ENCODE data around the gene LPP. TPM values are rescaled to one million over a fixed set of nuclear protein-coding genes. Genes with fewer than 3 reads are reported as not detected.

LPP gene
- total and polyA plus RNA-seq, 2 donors from 2014 or later = 6.7 to 233 TPM

DNA sequence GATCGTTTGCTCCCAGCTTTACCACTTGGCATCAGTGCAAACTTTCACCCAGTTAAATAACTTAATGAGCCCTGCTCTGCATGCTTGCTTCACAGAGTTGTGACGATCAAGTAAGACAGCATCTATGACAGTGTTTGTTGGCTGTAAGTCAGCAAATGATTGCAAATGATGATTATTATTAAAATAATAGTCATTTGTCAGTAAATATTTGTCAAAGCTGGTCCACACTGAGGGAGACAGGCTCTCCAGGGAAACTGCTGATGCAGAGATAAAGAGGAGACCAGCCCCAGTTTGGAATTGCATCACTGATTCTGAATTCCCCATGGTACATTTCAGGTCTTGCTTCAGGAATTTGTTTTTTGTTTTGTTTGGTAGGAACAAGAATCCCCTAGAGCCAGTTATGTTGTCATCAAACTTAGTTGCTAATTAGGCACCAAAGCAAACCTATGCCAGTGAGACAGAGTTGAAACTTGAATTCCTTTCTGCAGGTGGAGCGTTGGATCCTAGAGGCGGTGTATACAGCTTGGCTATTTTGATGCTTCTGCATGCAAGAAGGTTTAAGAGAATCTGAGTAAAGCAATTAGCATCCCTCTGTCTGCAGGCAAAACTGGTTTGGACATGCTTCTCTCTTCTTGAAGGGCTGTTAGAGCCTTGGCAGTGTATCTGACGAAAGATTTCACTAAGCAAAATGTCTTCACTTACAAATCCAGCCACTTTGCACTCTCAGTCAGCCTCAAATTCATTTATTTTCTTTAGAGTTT, 679.2 kb downstream of the LPP start:
- Histone ChIP-seq H3K27ac (ENCODE audit: low read depth in 2 of 2, low read length in 2 of 2) (peak overlapping the region in 1 of 2 donors; percentile 17), H3K27me3 (ENCODE audit: control insufficient read depth, insufficient read depth, low read length) (no peaks in the 10 kb centered on the region), H3K4me3 (ENCODE audit: low read length in 3 of 3) (no peak overlapping the region), H3K4me1 (ENCODE audit: control insufficient read depth in 2 of 3, insufficient read depth in 2 of 3, low read depth in 1 of 3, low read length in 3 of 3) (peaks cover 0 to 13% (median 10%) of the 10 kb centered on the region in 3 donors), H3K9me3 (ENCODE audit: control insufficient read depth in 2 of 3, insufficient read depth in 1 of 3, low read length in 3 of 3) (no peaks in the 10 kb centered on the region), H3K36me3 (ENCODE audit: control insufficient read depth in 2 of 3, insufficient read depth in 3 of 3, low read length in 3 of 3) (no peaks in the 10 kb centered on the region), H3K9ac (ENCODE audit: low read length in 3 of 3) (no peak overlapping the region)
- intact Hi-C loops (cut with DNase I) = no loop called here
- peak in 3 of 5 donors; percentile 17 to 56 (median 48) for DNase-seq
- FAIRE-seq = no peak
- TF ChIP-seq, protein P1, sequence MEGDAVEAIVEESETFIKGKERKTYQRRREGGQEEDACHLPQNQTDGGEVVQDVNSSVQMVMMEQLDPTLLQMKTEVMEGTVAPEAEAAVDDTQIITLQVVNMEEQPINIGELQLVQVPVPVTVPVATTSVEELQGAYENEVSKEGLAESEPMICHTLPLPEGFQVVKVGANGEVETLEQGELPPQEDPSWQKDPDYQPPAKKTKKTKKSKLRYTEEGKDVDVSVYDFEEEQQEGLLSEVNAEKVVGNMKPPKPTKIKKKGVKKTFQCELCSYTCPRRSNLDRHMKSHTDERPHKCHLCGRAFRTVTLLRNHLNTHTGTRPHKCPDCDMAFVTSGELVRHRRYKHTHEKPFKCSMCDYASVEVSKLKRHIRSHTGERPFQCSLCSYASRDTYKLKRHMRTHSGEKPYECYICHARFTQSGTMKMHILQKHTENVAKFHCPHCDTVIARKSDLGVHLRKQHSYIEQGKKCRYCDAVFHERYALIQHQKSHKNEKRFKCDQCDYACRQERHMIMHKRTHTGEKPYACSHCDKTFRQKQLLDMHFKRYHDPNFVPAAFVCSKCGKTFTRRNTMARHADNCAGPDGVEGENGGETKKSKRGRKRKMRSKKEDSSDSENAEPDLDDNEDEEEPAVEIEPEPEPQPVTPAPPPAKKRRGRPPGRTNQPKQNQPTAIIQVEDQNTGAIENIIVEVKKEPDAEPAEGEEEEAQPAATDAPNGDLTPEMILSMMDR (IDR thresholded peaks at IDR 0.05; ENCODE audit: borderline replicate concordance, extremely low read depth, insufficient read depth) = no peak

DNA sequence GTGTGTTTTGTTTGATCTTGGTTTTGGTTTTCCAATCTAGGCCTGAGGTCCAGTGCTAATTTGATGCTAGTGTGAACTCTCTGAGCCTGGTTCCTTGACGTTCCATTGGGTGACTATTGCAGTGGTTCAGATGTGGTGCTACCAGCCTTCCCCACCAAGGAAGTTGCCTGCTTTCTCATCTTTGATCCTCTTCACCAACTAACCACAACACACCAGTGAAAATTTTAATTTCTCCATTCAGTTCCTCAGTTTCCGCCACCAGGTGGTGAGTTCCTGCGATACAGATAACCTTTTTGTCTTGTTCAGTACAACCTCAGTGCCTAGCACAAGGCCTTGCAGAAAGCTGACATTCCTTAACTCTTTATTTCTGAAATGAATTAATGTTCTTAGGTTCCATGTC, 680.4 kb downstream of the LPP start:
- FAIRE-seq = no peak
- intact Hi-C loops (cut with DNase I) = no loop called here
- no peak for DNase-seq
- Histone ChIP-seq H3K27ac (ENCODE audit: low read depth in 2 of 2, low read length in 2 of 2) (no peak overlapping the region), H3K9me3 (ENCODE audit: control insufficient read depth in 2 of 3, insufficient read depth in 1 of 3, low read length in 3 of 3) (no peaks in the 10 kb centered on the region), H3K27me3 (ENCODE audit: control insufficient read depth, insufficient read depth, low read length) (no peaks in the 10 kb centered on the region), H3K36me3 (ENCODE audit: control insufficient read depth in 2 of 3, insufficient read depth in 3 of 3, low read length in 3 of 3) (no peaks in the 10 kb centered on the region), H3K4me3 (ENCODE audit: low read length in 3 of 3) (no peak overlapping the region), H3K9ac (ENCODE audit: low read length in 3 of 3) (no peak overlapping the region), H3K4me1 (ENCODE audit: control insufficient read depth in 2 of 3, insufficient read depth in 2 of 3, low read depth in 1 of 3, low read length in 3 of 3) (peaks cover 0 to 11% (median 6%) of the 10 kb centered on the region in 3 donors)
- TF ChIP-seq, protein P1 (IDR thresholded peaks at IDR 0.05; ENCODE audit: borderline replicate concordance, extremely low read depth, insufficient read depth) = no peak

DNA sequence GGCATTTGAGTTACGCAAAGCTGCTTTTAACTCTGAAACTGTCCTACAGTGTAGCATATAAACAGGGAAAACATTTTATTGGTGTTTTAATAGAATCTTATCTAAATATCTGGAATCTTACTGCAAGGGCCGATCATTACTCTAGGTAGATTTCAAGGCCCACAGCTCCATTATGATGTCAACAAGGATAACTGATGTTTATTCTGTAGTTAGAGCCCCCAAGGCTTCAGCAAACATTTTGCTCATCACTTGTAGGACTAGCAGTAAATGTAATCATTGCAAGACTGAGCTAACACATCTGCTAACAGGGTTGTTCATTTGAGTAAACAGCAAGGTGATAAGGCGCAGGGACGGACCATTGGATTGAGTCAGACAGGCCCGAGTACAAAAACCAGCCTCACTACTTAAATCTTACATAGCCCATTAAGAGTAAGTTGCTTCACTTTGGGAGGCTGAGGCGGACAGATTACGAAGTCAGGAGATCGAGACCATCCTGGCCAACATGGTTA, 685.3 kb downstream of the LPP start:
- H3K27me3 ChIP-seq (ENCODE audit: control insufficient read depth, insufficient read depth, low read length) = no peaks in the 10 kb centered on the region
- no peak overlapping the region for H3K27ac ChIP-seq (ENCODE audit: low read depth in 2 of 2, low read length in 2 of 2)
- no peak for FAIRE-seq
- TF ChIP-seq, protein P1 (IDR thresholded peaks at IDR 0.05; ENCODE audit: borderline replicate concordance, extremely low read depth, insufficient read depth) = no peak
- no peak overlapping the region for H3K9ac ChIP-seq (ENCODE audit: low read length in 3 of 3)
- H3K4me3 ChIP-seq (ENCODE audit: low read length in 3 of 3) = no peak overlapping the region
- H3K36me3 ChIP-seq (ENCODE audit: control insufficient read depth in 2 of 3, insufficient read depth in 3 of 3, low read length in 3 of 3) = no peaks in the 10 kb centered on the region
- no peaks in the 10 kb centered on the region for H3K9me3 ChIP-seq (ENCODE audit: control insufficient read depth in 2 of 3, insufficient read depth in 1 of 3, low read length in 3 of 3)
- no peaks in the 10 kb centered on the region for H3K4me1 ChIP-seq (ENCODE audit: control insufficient read depth in 2 of 3, insufficient read depth in 2 of 3, low read depth in 1 of 3, low read length in 3 of 3)
- intact Hi-C loops (cut with DNase I) = no loop called here
- DNase-seq = no peak

Data from kidney (tissue), 14 donors.